HG03064 (cell line): ENCODE data around the gene SNX5.

Source experiments
- ATAC-seq: cut with Tn5 transposase; IDR thresholded peaks from one replicate; pipeline ENCODE4 v1.9.1; 2021; ENCODE audit warnings: low read depth; ENCODE audit not compliant: unreplicated experiment

The SNX5 gene

GRCh38 chr20:17921774-17922173 is 46.8 kb downstream of the SNX5 start:
- ATAC-seq: no peak

GRCh38 chr20:17919149-17919548 is 49.4 kb downstream of the SNX5 start:
- no peak for ATAC-seq

- ATAC-seq: no peak
Observed at GRCh38 chr20:17917832-17918618, 50.6 kb downstream of the SNX5 start.

DNA sequence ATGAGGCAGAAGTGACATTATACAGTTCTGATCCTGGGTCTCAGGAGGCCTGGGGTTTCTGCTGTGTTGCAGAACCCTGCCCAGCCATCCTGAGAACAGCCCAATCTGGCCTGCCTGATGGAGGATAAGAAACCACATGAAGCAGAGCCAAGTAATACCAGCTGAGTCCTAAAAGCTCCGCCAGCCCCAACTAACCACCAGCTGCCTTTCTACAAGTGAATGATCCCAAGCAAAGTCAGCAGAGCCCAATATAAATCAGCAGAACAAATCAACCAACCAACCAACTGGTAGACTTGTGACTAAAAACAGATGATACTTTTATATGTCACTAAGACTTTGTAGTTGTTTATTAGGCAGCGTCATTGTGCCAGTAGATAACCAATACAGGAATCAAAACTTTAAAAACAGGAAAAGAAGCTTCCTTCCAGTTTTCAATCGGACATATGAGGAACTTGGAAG is 52.1 kb downstream of the SNX5 start:
- no peak for ATAC-seq

DNA sequence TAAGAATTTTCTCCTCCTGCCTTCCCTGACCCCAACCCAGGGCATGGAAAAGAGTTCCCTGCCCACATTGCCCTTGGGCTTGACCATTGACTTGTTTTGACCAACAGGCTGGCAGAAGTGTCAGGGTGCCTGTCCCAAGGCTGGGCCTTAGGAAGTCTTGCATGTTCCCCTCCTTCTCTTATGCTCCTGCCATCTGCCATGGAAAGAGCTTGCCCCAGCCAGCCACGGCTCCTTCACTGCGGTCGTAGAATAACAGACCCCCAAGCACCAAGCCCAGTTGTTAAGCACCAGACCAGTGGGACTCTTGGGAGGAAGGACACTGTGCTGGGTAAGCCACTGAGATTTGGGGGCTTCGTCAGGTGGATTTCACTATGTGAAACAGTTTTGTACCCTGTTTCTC is 53.6 kb downstream of the SNX5 start:
- no peak for ATAC-seq

DNA sequence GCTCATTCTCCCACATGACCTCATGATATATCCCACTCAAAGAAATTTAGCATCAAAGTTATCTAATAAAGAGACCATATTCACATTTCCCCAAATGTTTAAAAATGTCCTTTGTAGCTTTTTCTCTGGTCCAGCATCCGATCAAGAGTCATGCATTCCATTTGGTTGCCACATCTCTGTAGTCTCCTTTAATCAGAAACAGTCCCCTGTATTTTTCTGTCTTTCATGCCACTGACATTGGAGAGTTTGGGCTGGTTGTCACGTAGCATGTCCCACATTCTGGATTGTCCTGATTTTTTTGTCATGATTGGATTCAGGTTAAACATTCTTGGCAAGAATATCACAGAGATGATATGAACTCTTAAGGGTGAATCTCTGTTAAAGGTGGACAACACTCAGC is 55.7 kb downstream of the SNX5 start:
- no peak for ATAC-seq

GRCh38 chr20:17911927-17912326 is 56.7 kb downstream of the SNX5 start:
- ATAC-seq: no peak

DNA sequence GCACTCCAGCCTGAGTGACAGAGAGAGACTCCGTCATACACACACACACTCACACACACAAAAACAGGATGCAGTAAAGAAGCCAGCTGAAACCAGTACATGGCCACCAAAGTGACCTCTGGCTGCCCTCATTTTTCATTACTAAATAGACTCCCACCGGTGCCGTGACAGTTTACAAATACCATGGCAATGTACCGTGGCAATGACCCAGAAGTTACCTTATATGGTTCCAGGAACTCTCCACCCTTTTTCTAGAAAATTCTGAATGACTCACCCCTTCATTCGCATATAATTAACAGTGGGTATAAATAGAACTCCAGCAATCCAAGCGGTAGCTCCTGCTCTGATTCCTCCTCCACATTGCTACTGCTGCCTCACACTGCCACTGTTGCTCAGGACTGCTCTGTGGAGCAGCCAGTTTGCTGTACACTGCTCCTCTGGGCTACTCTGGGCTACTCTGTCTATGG is 57.7 kb downstream of the SNX5 start:
- no peak for ATAC-seq

DNA sequence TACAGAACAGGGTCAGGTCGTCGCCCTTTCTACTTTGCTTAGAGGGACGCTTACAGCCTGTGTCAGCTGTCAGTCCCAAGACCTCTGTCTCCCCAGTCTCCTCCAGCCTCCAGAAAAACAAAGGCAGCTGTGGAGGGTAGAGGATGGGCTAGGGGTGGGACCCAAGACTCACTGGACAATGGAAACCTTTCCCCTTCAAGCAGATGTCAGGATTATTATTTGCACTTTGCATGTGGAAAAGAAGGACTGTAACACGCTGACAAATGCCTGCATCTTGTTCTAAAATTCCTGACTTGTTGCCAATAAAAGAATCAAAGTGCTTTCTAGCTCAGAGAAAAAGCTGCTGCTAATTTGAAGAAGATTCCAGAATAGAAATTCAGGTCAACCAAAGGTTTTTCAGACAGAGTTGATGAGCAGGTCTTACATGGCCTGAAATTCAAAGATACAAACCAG is 58.7 kb downstream of the SNX5 start:
- ATAC-seq: no peak

DNA sequence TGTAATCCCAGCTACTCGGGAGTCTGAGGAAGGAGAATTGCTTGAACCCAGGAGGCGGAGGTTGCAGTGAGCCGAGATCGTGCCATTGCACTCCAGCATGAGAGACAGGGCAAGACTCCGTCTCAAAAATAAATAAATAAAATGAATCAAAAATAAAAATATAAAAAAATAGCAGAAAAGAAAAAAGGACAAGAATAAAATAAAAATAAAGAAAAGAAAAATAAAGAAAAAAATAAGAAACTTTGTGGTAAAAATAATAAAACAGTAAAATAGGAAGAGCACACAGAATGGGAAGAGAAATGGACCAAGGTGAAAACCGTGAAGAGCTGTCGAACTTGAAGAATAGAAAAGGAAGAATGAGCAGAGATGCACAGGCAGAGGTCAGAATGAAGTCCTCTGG is 63.0 kb downstream of the SNX5 start:
- ATAC-seq: no peak

- ATAC-seq: peak; percentile 84
Observed at GRCh38 chr20:17904027-17904426, 64.6 kb downstream of the SNX5 start.

DNA sequence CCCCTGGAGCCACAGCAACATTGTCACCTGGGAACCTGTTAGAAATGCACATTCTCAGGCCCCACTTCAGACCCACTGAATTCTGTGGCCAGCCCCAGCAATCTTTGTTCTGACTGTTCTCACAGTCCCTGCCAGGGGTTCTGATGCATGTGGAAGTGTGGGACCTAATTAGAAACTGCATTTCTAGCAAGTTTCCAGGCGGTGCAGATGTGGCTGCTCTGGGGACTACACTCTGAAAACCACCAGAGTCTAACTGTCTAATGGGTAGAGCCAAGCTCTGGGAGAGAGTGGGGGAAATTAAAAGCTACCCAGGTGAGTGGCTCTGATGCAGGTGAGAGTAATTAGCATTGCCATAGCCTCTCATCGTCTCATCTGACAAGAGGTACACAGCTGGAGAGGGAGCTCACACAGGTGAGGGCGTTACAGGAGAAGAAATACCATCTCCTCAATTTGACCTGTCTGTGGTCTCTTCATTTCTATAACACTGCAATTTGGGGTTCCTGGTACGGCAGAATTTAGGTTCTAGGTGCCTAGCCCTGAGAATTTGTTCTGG is 66.0 kb downstream of the SNX5 start:
- no peak for ATAC-seq

- ATAC-seq: no peak
Observed at GRCh38 chr20:17901971-17902370, 66.6 kb downstream of the SNX5 start.

GRCh38 chr20:17898548-17898994 is 70.0 kb downstream of the SNX5 start:
- ATAC-seq: no peak

DNA sequence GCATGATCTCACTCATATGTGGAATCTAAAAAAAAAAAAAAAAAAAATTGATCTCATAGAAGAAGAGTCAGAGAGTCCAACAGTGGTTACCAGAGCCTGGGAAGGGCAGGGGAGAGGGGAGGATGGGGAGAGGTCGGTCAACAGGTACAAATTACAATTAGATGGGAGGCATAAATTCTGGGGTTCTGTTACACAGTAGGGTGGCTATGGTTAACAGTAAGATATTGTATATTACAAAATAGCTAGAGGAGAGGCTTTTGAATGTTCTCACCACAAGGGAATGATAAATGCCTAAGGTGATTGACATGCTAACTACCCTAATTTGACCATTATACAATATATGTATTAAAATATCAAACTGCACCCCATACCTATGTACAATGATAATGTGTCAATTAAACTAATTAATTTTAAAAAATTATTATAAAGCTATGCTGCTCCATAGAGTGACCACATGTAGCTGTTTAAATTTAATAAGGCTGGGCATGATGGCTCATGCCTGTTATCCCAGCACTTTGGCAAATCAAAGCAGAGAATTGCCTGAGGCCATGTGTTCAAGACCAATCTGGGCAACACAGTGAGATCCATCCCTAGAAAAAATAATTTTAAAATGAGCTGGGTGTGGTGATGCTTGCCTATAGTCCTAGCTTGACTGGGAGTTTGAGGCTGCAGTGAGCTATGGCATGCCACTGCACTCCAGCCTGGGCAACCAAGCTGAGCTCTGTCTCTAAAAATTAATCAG is 70.9 kb downstream of the SNX5 start:
- no peak for ATAC-seq

- ATAC-seq: no peak
Observed at GRCh38 chr20:17896771-17897369, 71.7 kb downstream of the SNX5 start.

GRCh38 chr20:17896193-17896723 is 72.3 kb downstream of the SNX5 start:
- no peak for ATAC-seq

GRCh38 chr20:17895641-17896171 is 72.9 kb downstream of the SNX5 start:
- ATAC-seq: peak; percentile 46

DNA sequence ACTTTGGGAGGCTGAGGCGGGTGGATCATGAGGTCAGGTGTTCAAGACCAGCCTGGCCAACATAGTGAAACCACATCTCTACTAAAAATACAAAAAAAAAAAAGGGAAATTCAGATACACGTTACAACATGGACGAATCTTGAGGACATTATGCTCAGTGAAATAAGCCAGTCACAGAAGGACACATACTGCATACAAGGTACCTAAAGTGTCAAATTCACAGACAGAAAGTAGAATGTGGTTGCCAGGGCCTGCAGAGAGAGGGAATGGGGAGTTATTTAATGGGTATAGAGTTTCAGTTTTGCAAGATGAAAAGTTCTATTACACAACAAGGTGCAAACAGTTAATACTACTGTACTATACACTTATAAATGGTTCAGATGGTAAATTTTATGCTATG is 75.1 kb downstream of the SNX5 start:
- ATAC-seq: no peak

DNA sequence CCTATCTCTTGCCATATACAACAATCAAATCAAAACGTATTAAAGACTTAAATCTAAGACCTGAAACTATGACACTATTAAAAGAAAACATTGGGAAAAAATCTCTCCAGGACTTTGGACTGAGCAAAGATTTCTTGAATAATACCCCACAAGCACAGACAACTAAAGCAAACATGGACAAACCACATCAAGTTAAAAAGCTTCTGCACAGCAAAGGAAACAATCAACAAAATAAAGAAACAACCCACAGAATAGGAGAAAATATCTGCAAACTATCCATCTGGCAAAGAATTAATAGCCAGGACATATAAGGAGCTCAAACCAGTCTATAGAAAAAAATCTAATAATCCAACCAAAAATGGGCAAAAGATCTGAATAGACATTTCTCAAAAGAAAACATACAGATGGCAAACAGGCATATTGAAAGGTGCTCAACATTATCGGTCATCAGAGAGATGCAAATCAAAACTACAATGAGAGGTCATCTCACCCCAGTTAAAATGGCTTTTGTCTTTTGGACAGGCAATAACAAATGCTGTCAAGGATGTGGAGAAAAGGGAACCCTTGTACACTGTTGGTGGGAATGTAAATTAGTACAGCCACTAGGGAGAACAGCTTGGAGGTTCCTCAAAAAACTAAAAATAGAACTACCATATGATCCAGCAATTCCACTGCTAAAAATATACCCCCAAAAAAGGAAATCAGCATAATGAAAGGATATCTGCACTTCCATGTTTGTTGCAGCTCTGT is 76.2 kb downstream of the SNX5 start:
- ATAC-seq: no peak
